ENCODE results near the gene MSI2.

The MSI2 gene

GRCh38 chr17:57379895-57380434 is 123.6 kb downstream of the MSI2 start:
- H3K4me3 ChIP-seq (ENCODE audit: control insufficient read depth, low read depth, low read length): no peak overlapping the region
- no peak for DNase-seq (ENCODE audit: low read depth)
- TF ChIP-seq CTCF (IDR thresholded peaks at IDR 0.05; ENCODE audit: control insufficient read depth, insufficient read depth, low read depth, low read length, missing control alignments): no peak

GRCh38 chr17:57381498-57381897 is 125.2 kb downstream of the MSI2 start:
- TF ChIP-seq CTCF (IDR thresholded peaks at IDR 0.05; ENCODE audit: control insufficient read depth, insufficient read depth, low read depth, low read length, missing control alignments): no peak
- no peak overlapping the region for H3K4me3 ChIP-seq (ENCODE audit: control insufficient read depth, low read depth, low read length)
- DNase-seq (ENCODE audit: low read depth): no peak

- no peak for TF ChIP-seq CTCF (IDR thresholded peaks at IDR 0.05; ENCODE audit: control insufficient read depth, insufficient read depth, low read depth, low read length, missing control alignments)
- DNase-seq (ENCODE audit: low read depth): no peak
- H3K4me3 ChIP-seq (ENCODE audit: control insufficient read depth, low read depth, low read length): no peak overlapping the region
Measured at GRCh38 chr17:57384219-57384618, 127.9 kb downstream of the MSI2 start.

GRCh38 chr17:57385975-57386374 is 129.7 kb downstream of the MSI2 start:
- no peak for TF ChIP-seq CTCF (IDR thresholded peaks at IDR 0.05; ENCODE audit: control insufficient read depth, insufficient read depth, low read depth, low read length, missing control alignments)
- no peak for DNase-seq (ENCODE audit: low read depth)

GRCh38 chr17:57387575-57387974 is 131.3 kb downstream of the MSI2 start:
- H3K4me3 ChIP-seq (ENCODE audit: control insufficient read depth, low read depth, low read length): no peak overlapping the region
- TF ChIP-seq CTCF (IDR thresholded peaks at IDR 0.05; ENCODE audit: control insufficient read depth, insufficient read depth, low read depth, low read length, missing control alignments): no peak
- DNase-seq (ENCODE audit: low read depth): no peak

More at GRCh38 chr17:57385975-57386374, 129.7 kb downstream of the MSI2 start:
- H3K4me3 ChIP-seq (ENCODE audit: control insufficient read depth, low read depth, low read length): no peak overlapping the region

- DNase-seq (ENCODE audit: low read depth): no peak
- H3K4me3 ChIP-seq (ENCODE audit: control insufficient read depth, low read depth, low read length): no peak overlapping the region
- TF ChIP-seq CTCF (IDR thresholded peaks at IDR 0.05; ENCODE audit: control insufficient read depth, insufficient read depth, low read depth, low read length, missing control alignments): no peak
Measured at GRCh38 chr17:57388131-57388725, 131.9 kb downstream of the MSI2 start.

Data from AG09309 (cell line).